HG03025 (cell line): ENCODE data around the gene STAP2.

Experiments used
- ATAC-seq: cut with Tn5 transposase; IDR thresholded peaks from one replicate; pipeline ENCODE4 v1.9.1; 2021; ENCODE audit warnings: mild to moderate bottlenecking, moderate library complexity; ENCODE audit not compliant: unreplicated experiment, low FRiP score

The STAP2 gene

GRCh38 chr19:4338441-4339355 lies at the start of gene STAP2:
Gene STAP2 (minus strand): TSS chr19:4338827. CDS start chr19:4338753, 74 bp downstream.
- ATAC-seq, result no peak

GRCh38 chr19:4386041-4386782 lies 47.6 kb upstream of the STAP2 start:
- no peak for ATAC-seq

- no peak for ATAC-seq
Measured at GRCh38 chr19:4385291-4386040, 46.8 kb upstream of the STAP2 start.

- no peak for ATAC-seq
Measured at GRCh38 chr19:4380254-4380727, 41.7 kb upstream of the STAP2 start.

GRCh38 chr19:4379383-4380253 lies 41.0 kb upstream of the STAP2 start:
- no peak for ATAC-seq

GRCh38 chr19:4378886-4379285 lies 40.3 kb upstream of the STAP2 start:
- no peak for ATAC-seq

GRCh38 chr19:4376991-4377781 lies 38.6 kb upstream of the STAP2 start:
- no peak for ATAC-seq

GRCh38 chr19:4376671-4376990 lies 38.0 kb upstream of the STAP2 start:
- ATAC-seq, result no peak

GRCh38 chr19:4376028-4376670 lies 37.5 kb upstream of the STAP2 start:
- no peak for ATAC-seq

- ATAC-seq, result no peak
Measured at GRCh38 chr19:4375164-4376027, 36.8 kb upstream of the STAP2 start.

GRCh38 chr19:4374498-4375163 lies 36.0 kb upstream of the STAP2 start:
- ATAC-seq, result no peak

GRCh38 chr19:4373601-4374497 lies 35.2 kb upstream of the STAP2 start:
- no peak for ATAC-seq

- ATAC-seq, result no peak
Measured at GRCh38 chr19:4373013-4373367, 34.4 kb upstream of the STAP2 start.

- ATAC-seq, result no peak
Measured at GRCh38 chr19:4372165-4373012, 33.8 kb upstream of the STAP2 start.
